ENCODE results near the gene AGTPBP1. TPM values are rescaled to one million over a fixed set of nuclear protein-coding genes. Genes with fewer than 3 reads are reported as not detected.

The AGTPBP1 gene
- total and polyA plus RNA-seq, 8 donors = 24.0 to 44.0 (median 26.6) TPM

DNA sequence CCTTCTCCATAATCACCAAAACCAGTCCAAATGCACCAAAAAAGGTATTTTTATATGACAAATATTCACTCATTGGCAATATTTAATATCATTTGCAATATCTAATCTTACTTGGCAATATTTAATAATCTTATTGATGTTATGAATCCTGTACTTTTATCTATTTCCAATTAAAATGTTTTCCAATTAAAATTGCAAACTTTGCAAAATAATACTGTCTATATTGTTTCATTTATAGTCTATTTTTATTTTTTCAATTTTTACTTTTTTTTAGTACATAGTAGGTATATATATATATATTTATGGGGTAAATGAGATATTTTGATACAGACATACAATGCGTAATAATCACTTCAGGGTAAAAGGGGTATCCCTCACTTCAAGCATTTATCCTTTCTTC is 109.9 kb downstream of the AGTPBP1 start:
- no peaks in the 10 kb centered on the region for H3K27me3 ChIP-seq
- H3K36me3 ChIP-seq = peaks cover 0 to 48% of the 10 kb centered on the region in 2 donors
- no peaks in the 10 kb centered on the region for H3K4me1 ChIP-seq
- H3K4me3 ChIP-seq = no peak overlapping the region
- intact Hi-C loops (cut with DNase I) = no loop called here
- no peak overlapping the region for H3K27ac ChIP-seq
- DNase-seq (no peak), ATAC-seq (no peak)
- no peaks in the 10 kb centered on the region for H3K9me3 ChIP-seq
- TF ChIP-seq, protein P1, sequence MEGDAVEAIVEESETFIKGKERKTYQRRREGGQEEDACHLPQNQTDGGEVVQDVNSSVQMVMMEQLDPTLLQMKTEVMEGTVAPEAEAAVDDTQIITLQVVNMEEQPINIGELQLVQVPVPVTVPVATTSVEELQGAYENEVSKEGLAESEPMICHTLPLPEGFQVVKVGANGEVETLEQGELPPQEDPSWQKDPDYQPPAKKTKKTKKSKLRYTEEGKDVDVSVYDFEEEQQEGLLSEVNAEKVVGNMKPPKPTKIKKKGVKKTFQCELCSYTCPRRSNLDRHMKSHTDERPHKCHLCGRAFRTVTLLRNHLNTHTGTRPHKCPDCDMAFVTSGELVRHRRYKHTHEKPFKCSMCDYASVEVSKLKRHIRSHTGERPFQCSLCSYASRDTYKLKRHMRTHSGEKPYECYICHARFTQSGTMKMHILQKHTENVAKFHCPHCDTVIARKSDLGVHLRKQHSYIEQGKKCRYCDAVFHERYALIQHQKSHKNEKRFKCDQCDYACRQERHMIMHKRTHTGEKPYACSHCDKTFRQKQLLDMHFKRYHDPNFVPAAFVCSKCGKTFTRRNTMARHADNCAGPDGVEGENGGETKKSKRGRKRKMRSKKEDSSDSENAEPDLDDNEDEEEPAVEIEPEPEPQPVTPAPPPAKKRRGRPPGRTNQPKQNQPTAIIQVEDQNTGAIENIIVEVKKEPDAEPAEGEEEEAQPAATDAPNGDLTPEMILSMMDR (IDR thresholded peaks at IDR 0.05) = no peak

DNA sequence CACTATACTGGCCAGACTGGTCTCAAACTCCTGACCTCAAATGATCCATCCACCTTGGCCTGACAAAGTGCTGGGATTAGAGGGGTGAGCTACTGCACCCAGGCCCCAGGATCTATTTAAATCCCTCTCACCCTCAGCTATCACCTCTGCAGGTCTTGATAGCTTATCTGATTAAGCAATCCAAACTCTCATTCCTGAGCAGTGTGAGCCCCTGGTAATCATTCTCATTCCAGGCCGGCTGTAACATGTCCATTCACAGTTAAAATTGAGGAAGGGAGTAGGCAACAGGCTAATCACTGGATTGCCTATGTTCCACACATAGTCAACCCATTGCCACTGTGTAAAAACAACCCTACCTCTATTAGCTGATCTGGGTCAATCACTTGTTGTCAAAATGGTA is 111.1 kb downstream of the AGTPBP1 start:
- intact Hi-C loops (cut with DNase I) = no loop called here
- no peak overlapping the region for H3K4me3 ChIP-seq
- no peak overlapping the region for H3K27ac ChIP-seq
- TF ChIP-seq, protein P1 (IDR thresholded peaks at IDR 0.05) = no peak
- H3K27me3 ChIP-seq = no peaks in the 10 kb centered on the region
- no peak for DNase-seq
- H3K4me1 ChIP-seq = no peaks in the 10 kb centered on the region
- H3K9me3 ChIP-seq = no peaks in the 10 kb centered on the region
- no peak for ATAC-seq
- peaks cover 0 to 47% of the 10 kb centered on the region in 2 donors for H3K36me3 ChIP-seq

DNA sequence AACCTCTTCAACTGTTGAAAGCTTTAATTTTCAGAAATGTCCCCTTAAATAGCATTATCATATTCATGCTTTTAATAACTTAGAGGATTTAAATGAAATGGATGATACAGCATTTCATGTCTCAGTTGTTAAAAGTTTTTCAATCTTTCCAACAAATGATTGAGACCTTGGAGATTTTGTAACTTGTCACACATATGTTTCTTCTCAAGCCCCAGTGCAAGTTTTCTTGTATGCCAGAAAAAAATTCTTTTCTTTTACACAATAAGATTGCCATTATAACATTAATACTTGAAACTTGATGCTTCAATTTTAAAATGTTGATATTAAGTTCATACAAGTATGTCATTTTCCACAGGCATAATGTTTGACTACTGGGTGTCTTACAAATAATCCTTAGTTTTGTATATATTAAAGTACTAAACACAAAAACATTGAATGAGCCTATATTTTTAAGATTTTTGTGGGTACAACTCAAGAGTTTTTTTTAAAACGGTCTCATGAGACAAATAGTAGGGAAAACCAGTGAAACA is 124.5 kb downstream of the AGTPBP1 start:
- intact Hi-C loops (cut with DNase I) = no loop called here

DNA sequence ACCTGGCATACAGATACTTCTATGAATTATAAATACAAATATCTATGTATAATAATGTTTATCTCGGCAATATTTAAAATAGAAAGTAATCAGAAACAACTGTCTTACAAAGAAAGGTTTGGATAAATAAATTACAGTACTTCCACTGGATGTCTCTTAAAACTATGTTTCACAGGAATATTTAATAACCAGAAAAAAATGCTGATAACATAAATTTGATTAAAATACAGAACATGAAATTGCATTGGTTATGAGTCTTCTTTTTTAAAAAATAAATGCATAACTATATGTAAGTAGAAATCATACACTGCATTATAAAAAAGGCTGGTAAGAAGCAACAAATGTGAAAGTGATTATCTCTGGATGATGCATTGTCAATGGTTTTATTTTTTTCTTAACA is 126.0 kb downstream of the AGTPBP1 start:
- TF ChIP-seq, protein P1 (IDR thresholded peaks at IDR 0.05) = no peak
- no peaks in the 10 kb centered on the region for H3K9me3 ChIP-seq
- H3K27ac ChIP-seq = no peak overlapping the region
- H3K36me3 ChIP-seq = peaks cover 0 to 15% of the 10 kb centered on the region in 2 donors
- no peak overlapping the region for H3K4me3 ChIP-seq
- ATAC-seq = no peak
- no peak for DNase-seq
- intact Hi-C loops (cut with DNase I) = no loop called here
- no peaks in the 10 kb centered on the region for H3K4me1 ChIP-seq
- H3K27me3 ChIP-seq = no peaks in the 10 kb centered on the region

More for the DNA sequence above, 124.5 kb downstream of the AGTPBP1 start:
- no peak overlapping the region for H3K27ac ChIP-seq
- no peak overlapping the region for H3K4me3 ChIP-seq
- H3K27me3 ChIP-seq = no peaks in the 10 kb centered on the region
- TF ChIP-seq, protein P1 (IDR thresholded peaks at IDR 0.05) = no peak
- H3K4me1 ChIP-seq = no peaks in the 10 kb centered on the region
- H3K36me3 ChIP-seq = peaks cover 0 to 15% of the 10 kb centered on the region in 2 donors
- H3K9me3 ChIP-seq = no peaks in the 10 kb centered on the region
- DNase-seq (peak in 2 of 4 donors; percentile 20 to 32), ATAC-seq (no peak)

DNA sequence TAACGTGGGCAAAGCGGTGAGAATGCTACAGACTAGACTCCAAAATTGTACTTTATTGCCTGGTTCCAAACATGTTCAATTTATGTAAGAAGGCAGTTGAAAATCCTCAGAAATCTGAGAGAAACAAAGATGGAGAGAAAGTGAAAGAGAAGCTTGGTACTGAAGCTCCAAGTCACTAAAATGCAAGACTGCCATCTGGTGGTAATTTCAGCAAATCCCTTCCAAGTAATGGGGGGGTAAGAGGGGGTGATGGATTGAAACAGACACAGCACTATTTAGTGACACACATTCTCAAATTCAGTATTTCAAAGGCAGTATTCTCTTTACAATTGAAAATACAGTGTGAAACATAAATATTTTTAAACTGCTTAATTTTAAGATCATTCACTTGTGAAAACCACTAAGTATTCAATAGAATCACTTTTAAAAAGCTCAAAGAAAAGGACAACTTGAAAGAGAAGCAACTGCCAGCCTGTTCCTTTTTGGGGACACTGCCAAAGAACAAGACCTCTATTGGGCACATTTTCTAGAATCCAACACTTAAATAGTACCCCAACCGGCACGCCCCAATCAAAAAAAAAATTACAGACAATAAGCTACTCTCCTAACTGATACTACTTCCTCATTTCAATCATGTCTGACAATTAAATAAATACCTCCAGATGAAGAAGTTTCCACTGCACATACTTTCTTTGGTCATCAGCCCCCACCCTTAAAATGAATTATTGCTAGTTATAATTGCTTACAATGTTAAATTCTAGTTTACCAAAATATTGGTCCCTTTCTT is 131.5 kb downstream of the AGTPBP1 start:
- intact Hi-C loops (cut with DNase I) = no loop called here
- no peaks in the 10 kb centered on the region for H3K27me3 ChIP-seq
- H3K27ac ChIP-seq = no peak overlapping the region
- no peaks in the 10 kb centered on the region for H3K9me3 ChIP-seq
- H3K4me1 ChIP-seq = peaks cover 0 to 11% of the 10 kb centered on the region in 2 donors
- peak; percentile 91 for ATAC-seq
- peak in 2 of 4 donors; percentile 57 to 78 for DNase-seq
- H3K4me3 ChIP-seq = no peak overlapping the region
- TF ChIP-seq, protein P1 (IDR thresholded peaks at IDR 0.05) = peak; percentile 70 to 73
- no peaks in the 10 kb centered on the region for H3K36me3 ChIP-seq
